Sigmoid colon (tissue), 7 donors: ENCODE data around the gene SREBF1. TPM values are rescaled to one million over a fixed set of nuclear protein-coding genes. Genes with fewer than 3 reads are reported as not detected.

ENCODE experiments used
- DNase-seq: peaks from one replicate; pipeline ENCODE4 v3.0.0-alpha.2; 2019
- H3K27ac ChIP-seq, 4 donors: fragments of 200-600 bp; sonication (generic); one replicate each; pipeline ENCODE4 v1.5.1; 2016 to 2019; ENCODE audit warnings: mild to moderate bottlenecking in 1 of 4
- H3K27me3 ChIP-seq, 3 donors: fragments of 200-600 bp; sonication (generic); one replicate each; pipeline ENCODE4 v1.5.1; 2019; ENCODE audit warnings: mild to moderate bottlenecking in 1 of 3
- H3K36me3 ChIP-seq, 4 donors: fragments of 200-600 bp; sonication (generic); one replicate each; pipeline ENCODE4 v1.5.1; 2016 to 2019
- H3K4me1 ChIP-seq, 4 donors: fragments of 200-600 bp; sonication (generic); one replicate each; pipeline ENCODE4 v1.5.1; 2017 to 2019
- H3K4me3 ChIP-seq, 4 donors: fragments of 200-600 bp; sonication (generic); one replicate each; pipeline ENCODE4 v1.5.1; 2017 to 2019; ENCODE audit warnings: mild to moderate bottlenecking in 2 of 4, moderate library complexity in 1 of 4
- H3K9me3 ChIP-seq, 4 donors: fragments of 200-600 bp in 3 of 4; sonication (generic) in 3 of 4; one replicate each; pipeline versions ENCODE4 v1.5.1 to v1.6.1; 2013 to 2019
- EP300 ChIP-seq, 4 donors: sonication (generic); formaldehyde crosslinking; IDR thresholded peaks; one replicate each; pipeline ENCODE4 v1.6.1; 2017; ENCODE audit warnings: antibody characterized with exemption in 4 of 4
- POLR2A ChIP-seq, 2 donors: fragments of 450-650 bp; IDR thresholded peaks; one replicate each; pipeline ENCODE4 v1.6.1; 2016; ENCODE audit warnings: antibody characterized with exemption in 2 of 2, mild to moderate bottlenecking in 2 of 2, moderate library complexity in 2 of 2
- POLR2AphosphoS5 ChIP-seq, 4 donors: sonication (generic); formaldehyde crosslinking; IDR thresholded peaks; one replicate each; pipeline ENCODE4 v1.6.1; 2017; ENCODE audit warnings: antibody characterized with exemption in 4 of 4
- WGBS, 2 donors: extraction: QIAGEN DNeasy Blood & Tissue Kit; methylation state at CpG; one replicate each; pipeline ENCODE4 v1.1.7; 2013; 5-methylcytosine and 5-hydroxymethylcytosine counted together
- intact Hi-C: fragments of 100-400 bp; cut with DNase I; formaldehyde crosslinking; loops from one replicate; pipeline ENCODE4 v1.15.1; 2023
- polyA plus RNA-seq, 3 donors: library from polyadenylated mRNA; stranded (reverse); fragments of 200-250 nt; gene quantifications; one replicate each; pipeline ENCODE4 v1.2.3, GENCODE V29; 2013
- total RNA-seq, 4 donors: library from RNA; depleted of rRNA; stranded (reverse); fragments of >200 nt; gene quantifications; one replicate each; pipeline ENCODE4 v1.1.0, GENCODE V29; 2016
- TF ChIP-seq, protein P1 (sequence below), 4 experiments: fragments of 450-650 bp in 3 of 4; fragments of 200-600 bp in 1 of 4; IDR thresholded peaks; one replicate each; pipeline ENCODE4 v1.5.1; 2016 to 2019; ENCODE audit warnings: antibody characterized with exemption in 4 of 4, mild to moderate bottlenecking in 3 of 4, moderate library complexity in 2 of 4
- donor health status: healthy with polysubstance abuse.
- donor health status: Bipolar disorder and iron deficiency.
- donor health status: healthy.

Gene SREBF1
- total and polyA plus RNA-seq, 7 donors, result 10.2 to 172 (median 38.6) TPM

- TF ChIP-seq POLR2A (IDR thresholded peaks at IDR 0.05) (no peak), POLR2AphosphoS5 (IDR thresholded peaks at IDR 0.05) (no peak), EP300 (IDR thresholded peaks at IDR 0.05) (no peak)
- TF ChIP-seq, protein P1, sequence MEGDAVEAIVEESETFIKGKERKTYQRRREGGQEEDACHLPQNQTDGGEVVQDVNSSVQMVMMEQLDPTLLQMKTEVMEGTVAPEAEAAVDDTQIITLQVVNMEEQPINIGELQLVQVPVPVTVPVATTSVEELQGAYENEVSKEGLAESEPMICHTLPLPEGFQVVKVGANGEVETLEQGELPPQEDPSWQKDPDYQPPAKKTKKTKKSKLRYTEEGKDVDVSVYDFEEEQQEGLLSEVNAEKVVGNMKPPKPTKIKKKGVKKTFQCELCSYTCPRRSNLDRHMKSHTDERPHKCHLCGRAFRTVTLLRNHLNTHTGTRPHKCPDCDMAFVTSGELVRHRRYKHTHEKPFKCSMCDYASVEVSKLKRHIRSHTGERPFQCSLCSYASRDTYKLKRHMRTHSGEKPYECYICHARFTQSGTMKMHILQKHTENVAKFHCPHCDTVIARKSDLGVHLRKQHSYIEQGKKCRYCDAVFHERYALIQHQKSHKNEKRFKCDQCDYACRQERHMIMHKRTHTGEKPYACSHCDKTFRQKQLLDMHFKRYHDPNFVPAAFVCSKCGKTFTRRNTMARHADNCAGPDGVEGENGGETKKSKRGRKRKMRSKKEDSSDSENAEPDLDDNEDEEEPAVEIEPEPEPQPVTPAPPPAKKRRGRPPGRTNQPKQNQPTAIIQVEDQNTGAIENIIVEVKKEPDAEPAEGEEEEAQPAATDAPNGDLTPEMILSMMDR (IDR thresholded peaks at IDR 0.05), result no peak
- peaks cover 0 to 41% (median 28%) of the 10 kb centered on the region in 4 donors for H3K4me1 ChIP-seq
- no peaks in the 10 kb centered on the region for H3K27me3 ChIP-seq
- no peak overlapping the region for H3K4me3 ChIP-seq
- DNase-seq, result no peak
- no peak overlapping the region for H3K27ac ChIP-seq
- intact Hi-C loops, result no loop called here
- H3K9me3 ChIP-seq, result no peaks in the 10 kb centered on the region
- H3K36me3 ChIP-seq, result peaks cover 0 to 18% (median 11%) of the 10 kb centered on the region in 4 donors
- 83 to 87% methylated on average over 4 of the region's 4 CpGs for WGBS, 2 donors
Observed at GRCh38 chr17:17843096-17843495, 6.3 kb upstream of the SREBF1 start.

DNA sequence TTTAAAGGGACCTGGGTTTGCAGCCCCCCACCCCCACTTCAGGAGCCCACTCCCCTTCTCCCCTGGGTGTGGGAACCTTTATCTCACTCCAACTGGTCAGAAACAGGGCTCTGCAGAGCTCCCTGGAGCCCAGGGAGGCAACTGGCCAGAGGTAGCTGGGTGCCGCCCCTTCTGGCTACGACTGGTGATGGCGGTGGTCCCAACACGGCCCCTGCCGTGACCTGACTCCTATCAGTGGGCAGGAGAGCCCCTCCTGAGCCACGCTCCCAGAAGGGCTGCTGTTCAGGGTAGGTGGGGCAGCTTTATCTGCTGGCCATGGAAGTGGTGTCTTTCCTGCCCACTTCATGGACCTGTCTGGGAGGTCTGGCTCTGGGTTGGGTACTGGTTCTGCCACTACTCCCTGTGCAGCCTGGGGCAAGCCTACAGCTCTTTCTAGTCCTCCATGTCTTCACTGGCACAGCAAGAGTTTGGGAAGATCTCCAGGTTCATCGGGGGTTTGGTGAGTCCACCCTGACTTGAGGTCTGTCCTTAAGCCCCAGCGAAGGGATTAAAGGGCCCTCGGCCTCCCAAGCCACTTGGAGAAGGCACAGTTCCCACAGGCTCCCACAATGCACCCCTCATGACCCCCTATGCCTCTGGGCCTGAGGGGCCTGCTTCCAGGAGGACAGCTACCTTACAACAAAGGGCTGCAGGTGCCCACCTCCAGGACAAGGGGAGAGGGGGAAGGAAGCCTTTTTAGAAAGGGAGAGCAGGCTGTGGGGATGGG, 5.5 kb upstream of the SREBF1 start:
- peaks cover 0 to 47% (median 36%) of the 10 kb centered on the region in 4 donors for H3K4me1 ChIP-seq
- no peak for DNase-seq
- no peaks in the 10 kb centered on the region for H3K27me3 ChIP-seq
- intact Hi-C loops, result no loop called here
- no peak for TF ChIP-seq POLR2A (IDR thresholded peaks at IDR 0.05)
- 82 to 86% methylated on average over 9 of the region's 9 CpGs for WGBS, 2 donors
- no peak overlapping the region for H3K4me3 ChIP-seq
- no peaks in the 10 kb centered on the region for H3K9me3 ChIP-seq
- H3K36me3 ChIP-seq, result peaks cover 0 to 14% (median 9%) of the 10 kb centered on the region in 4 donors
- peak overlapping the region in 3 of 4 donors; percentile 99 to 100 (median 99) for H3K27ac ChIP-seq

DNA sequence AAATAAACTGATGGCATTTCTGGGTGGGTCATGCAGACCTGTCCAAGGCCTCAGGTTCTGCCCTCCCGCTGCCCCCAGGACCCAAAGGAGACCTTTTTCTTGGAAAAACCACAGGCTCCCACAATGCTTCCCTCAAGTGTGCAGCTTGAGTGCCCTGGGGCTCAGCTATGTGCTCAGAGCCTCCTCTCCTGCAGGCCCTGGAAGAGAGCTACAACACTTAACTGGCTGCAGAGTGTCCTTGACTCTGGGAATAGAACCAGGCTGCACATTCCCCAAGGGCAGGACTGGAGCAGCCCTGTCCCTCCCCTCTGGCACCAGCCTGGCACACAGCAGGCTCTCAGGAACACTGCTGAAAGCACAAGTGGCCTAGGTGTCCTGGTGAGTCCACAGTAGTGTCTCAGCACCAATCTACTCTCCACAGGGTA, 4.8 kb upstream of the SREBF1 start:
- peaks cover 0 to 52% (median 42%) of the 10 kb centered on the region in 4 donors for H3K4me1 ChIP-seq
- TF ChIP-seq POLR2AphosphoS5 (IDR thresholded peaks at IDR 0.05), result no peak
- no peak for TF ChIP-seq EP300 (IDR thresholded peaks at IDR 0.05)
- no peak for TF ChIP-seq POLR2A (IDR thresholded peaks at IDR 0.05)
- TF ChIP-seq, protein P1 (IDR thresholded peaks at IDR 0.05), result no peak
- H3K36me3 ChIP-seq, result peaks cover 0 to 7% (median 2%) of the 10 kb centered on the region in 4 donors
- DNase-seq, result no peak
- no peaks in the 10 kb centered on the region for H3K27me3 ChIP-seq
- peak overlapping the region; percentile 99 to 100 (median 100) for H3K27ac ChIP-seq
- intact Hi-C loops, result loop anchor here (2.0 kb wide), 1 partner anchor 59 kb away; no protein-coding TSS in a partner anchor
- WGBS, 2 donors, result 96 to 98% methylated on average over 1 of the region's 1 CpG
- H3K4me3 ChIP-seq, result no peak overlapping the region
- no peaks in the 10 kb centered on the region for H3K9me3 ChIP-seq

- TF ChIP-seq EP300 (IDR thresholded peaks at IDR 0.05) (no peak), POLR2A (IDR thresholded peaks at IDR 0.05) (no peak), POLR2AphosphoS5 (IDR thresholded peaks at IDR 0.05) (no peak)
- TF ChIP-seq, protein P1 (IDR thresholded peaks at IDR 0.05), result no peak
- Histone ChIP-seq H3K27ac (peak overlapping the region; percentile 99 to 100 (median 100)), H3K9me3 (no peaks in the 10 kb centered on the region), H3K27me3 (no peaks in the 10 kb centered on the region), H3K4me1 (peaks cover 0 to 53% (median 42%) of the 10 kb centered on the region in 4 donors), H3K4me3 (peak overlapping the region in 3 of 4 donors; percentile 54 to 58 (median 55)), H3K36me3 (peaks cover 0 to under 1% (median 0%) of the 10 kb centered on the region in 4 donors)
- no peak for DNase-seq
- intact Hi-C loops, result loop anchor here (2.0 kb wide), 1 partner anchor 58 kb away; no protein-coding TSS in a partner anchor
- 70 to 75% methylated on average over 7 of the region's 7 CpGs for WGBS, 2 donors
Observed at GRCh38 chr17:17840751-17841591, 4.2 kb upstream of the SREBF1 start.
